NCI-H2196 treated with DMSO at 0.1 percent for 48 hours (cell line): ENCODE measurements around the gene DYNLRB1.
A peak's percentile ranks its signal among the peaks of the same experiment; 100 is the strongest.

Source experiments
- DNase-seq: peaks from one replicate; lab custom pipeline; 2025; ENCODE audit not compliant: unreplicated experiment; lab: John Stamatoyannopoulos, UW

The DYNLRB1 gene

GRCh38 chr20:34553366-34553867 is 37.2 kb downstream of the DYNLRB1 start:
- peak; percentile 29 for DNase-seq

DNA sequence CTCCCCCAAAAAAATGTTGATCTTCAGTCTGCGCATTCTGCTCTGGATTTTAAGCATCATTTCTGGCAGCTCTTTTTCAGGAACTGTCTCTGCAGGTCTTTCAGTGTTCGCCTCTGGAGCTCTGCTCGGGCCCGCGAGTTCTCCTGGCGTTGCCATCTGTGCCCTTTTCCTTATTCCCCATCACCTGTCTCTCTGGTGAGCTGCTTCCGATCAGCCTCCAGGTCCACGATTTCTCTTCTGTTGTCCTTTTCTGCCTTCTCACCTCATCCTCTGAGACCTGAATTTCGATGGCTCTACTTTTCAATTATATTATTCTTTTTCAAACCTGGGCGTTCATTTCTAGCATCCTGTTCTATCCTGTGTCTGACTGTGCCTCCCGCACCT is 41.7 kb downstream of the DYNLRB1 start:
- DNase-seq, result no peak

- peak; percentile 75 for DNase-seq
Observed at GRCh38 chr20:34558320-34559218, 42.3 kb downstream of the DYNLRB1 start, which contains the start of gene MAP1LC3A. TSS of gene MAP1LC3A (plus strand) at chr20:34558718. CDS start at chr20:34558869, 151 bp downstream.

GRCh38 chr20:34559311-34560140 is 43.3 kb downstream of the DYNLRB1 start:
- no peak for DNase-seq

- no peak for DNase-seq
Observed at GRCh38 chr20:34560141-34560523, 43.9 kb downstream of the DYNLRB1 start.

DNA sequence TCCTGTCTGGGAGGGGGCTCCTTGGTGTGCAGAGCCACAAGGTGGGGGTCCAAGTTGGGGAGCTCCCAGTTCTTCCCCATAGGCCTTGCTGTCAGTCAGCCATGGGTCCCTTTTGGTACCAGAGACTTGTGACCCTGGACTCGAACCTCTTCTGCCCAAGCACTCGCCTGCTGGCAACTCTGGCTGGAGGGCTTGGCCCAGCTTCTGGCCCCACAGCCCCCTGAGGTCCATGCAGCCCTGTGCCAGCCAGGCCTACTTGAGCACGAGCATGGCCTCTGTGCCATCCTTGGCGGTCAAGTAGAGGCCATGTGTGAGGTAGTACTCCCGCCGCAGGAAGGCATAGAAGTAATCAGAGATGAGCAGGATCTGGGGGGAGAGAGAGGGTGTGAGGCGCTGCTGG is 44.4 kb downstream of the DYNLRB1 start:
- DNase-seq, result no peak

GRCh38 chr20:34561661-34562060 is 45.4 kb downstream of the DYNLRB1 start:
- no peak for DNase-seq

- no peak for DNase-seq
Observed at GRCh38 chr20:34562641-34563040, 46.4 kb downstream of the DYNLRB1 start.

DNA sequence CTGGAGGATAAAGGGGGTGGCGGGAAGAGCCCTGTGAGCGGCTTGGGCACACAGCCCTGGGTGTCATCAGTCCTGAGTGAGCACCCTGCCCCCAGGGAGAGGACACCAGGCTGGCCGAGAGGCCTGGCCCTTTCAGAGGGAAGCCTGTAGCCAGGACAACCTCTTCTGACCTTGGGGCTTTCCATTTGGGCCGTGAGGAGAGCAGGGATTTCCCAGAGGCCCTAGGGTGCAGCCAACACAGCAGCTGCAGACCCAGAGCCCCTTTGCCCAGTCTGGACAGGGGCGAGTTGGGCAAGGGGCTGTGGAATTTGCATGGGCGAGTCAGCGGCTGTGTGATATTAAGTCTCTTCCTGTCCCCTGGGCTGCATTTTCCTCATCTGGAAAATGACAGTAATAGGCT is 48.6 kb downstream of the DYNLRB1 start:
- no peak for DNase-seq

- no peak for DNase-seq
Observed at GRCh38 chr20:34566978-34567891, 51.0 kb downstream of the DYNLRB1 start.

- DNase-seq, result no peak
Observed at GRCh38 chr20:34567892-34568865, 52.0 kb downstream of the DYNLRB1 start.

DNA sequence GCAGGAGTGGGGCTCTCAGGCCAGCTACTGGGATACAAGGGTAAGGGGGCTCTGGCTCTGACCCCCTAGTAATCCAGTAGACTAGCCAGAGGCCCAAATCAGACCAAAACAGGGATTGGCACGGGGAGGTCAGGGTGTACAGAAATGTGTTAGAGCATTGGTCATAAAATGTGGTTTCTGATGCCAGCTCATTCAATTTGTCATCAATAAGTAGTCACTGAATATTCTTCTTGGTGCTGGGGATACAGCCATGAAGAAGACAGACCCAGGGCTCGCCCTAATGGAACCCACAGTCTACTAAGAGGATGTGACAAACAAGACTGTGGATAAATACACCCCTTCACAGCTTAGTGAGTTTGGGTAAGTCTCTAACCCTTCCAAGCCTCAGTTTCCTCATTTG is 53.4 kb downstream of the DYNLRB1 start:
- DNase-seq, result no peak

GRCh38 chr20:34570859-34571306 is 54.7 kb downstream of the DYNLRB1 start:
- no peak for DNase-seq

DNA sequence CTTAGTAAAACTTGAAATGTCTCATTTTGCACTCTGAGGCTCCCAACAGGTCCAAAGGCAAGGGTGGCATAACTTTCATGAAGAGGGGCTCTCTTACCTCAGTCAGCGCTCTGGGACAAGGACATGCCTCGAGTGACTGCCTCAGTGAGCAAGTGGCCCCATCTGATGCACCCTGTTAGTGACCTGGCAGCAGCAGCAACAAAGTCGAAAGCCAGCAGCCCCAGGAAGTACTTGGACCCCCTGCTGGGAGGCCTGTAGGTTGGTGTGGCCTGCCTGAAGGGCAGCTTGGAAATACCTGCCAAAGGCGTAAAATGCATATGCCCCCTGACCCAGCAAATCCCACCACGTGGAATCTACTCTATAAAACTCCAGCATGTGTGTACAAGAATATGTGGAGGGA is 55.5 kb downstream of the DYNLRB1 start:
- DNase-seq, result no peak

GRCh38 chr20:34573541-34574300 is 57.5 kb downstream of the DYNLRB1 start:
- DNase-seq, result no peak

GRCh38 chr20:34574426-34574825 is 58.2 kb downstream of the DYNLRB1 start:
- DNase-seq, result no peak

GRCh38 chr20:34574861-34575260 is 58.6 kb downstream of the DYNLRB1 start:
- DNase-seq, result no peak

- DNase-seq, result no peak
Observed at GRCh38 chr20:34575271-34575670, 59.0 kb downstream of the DYNLRB1 start.

- DNase-seq, result no peak
Observed at GRCh38 chr20:34575756-34576155, 59.5 kb downstream of the DYNLRB1 start.
